ENCODE results near the gene STAG2. TPM values are rescaled to one million over a fixed set of nuclear protein-coding genes. Genes with fewer than 3 reads are reported as not detected.
A peak's percentile ranks its signal among the peaks of the same experiment; 100 is the strongest.
"Not testable (repeated sequence)": the region's sequence is repeated elsewhere in the genome, so short reads cannot be mapped to it uniquely, and the experiment has no call there.

STAG2 gene
- total RNA-seq, 1 experiment from 2014 or later: 45.5 TPM

- no peak for DNase-seq
- H3K36me3 ChIP-seq: no peaks in the 10 kb centered on the region
- H3K27me3 ChIP-seq: no peaks in the 10 kb centered on the region
- no peaks in the 10 kb centered on the region for H3K9me3 ChIP-seq
- no peak overlapping the region for H3K4me3 ChIP-seq
Measured at GRCh38 chrX:124005228-124005627, 43.7 kb downstream of the STAG2 start.

DNA sequence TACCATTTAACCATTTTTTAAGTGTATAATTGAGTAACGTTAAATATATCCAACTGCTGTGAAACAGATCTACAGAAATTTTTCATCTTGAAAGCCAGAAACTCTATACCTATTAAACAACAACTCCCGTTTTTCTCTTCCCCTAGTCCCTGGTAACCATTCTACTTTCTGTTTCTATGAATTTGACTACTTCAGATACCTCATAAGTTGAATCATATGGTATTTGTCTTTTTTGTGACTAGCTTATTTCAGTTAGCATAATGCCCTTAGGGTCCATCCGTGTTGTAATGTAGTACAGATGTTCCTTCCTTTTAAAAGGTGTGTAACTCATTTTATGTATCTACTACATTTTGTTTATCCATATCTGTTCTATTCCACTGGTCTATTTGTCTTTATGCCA, 48.7 kb downstream of the STAG2 start:
- H3K36me3 ChIP-seq: no peaks in the 10 kb centered on the region
- no peak overlapping the region for H3K4me3 ChIP-seq
- no peak for DNase-seq
- H3K9me3 ChIP-seq: no peaks in the 10 kb centered on the region
- no peaks in the 10 kb centered on the region for H3K27me3 ChIP-seq

- Histone ChIP-seq H3K27me3 (no peaks in the 10 kb centered on the region), H3K36me3 (no peaks in the 10 kb centered on the region), H3K9me3 (no peaks in the 10 kb centered on the region), H3K4me3 (no peak overlapping the region)
- no peak for DNase-seq
Measured at GRCh38 chrX:124010566-124010965, 49.1 kb downstream of the STAG2 start.

DNA sequence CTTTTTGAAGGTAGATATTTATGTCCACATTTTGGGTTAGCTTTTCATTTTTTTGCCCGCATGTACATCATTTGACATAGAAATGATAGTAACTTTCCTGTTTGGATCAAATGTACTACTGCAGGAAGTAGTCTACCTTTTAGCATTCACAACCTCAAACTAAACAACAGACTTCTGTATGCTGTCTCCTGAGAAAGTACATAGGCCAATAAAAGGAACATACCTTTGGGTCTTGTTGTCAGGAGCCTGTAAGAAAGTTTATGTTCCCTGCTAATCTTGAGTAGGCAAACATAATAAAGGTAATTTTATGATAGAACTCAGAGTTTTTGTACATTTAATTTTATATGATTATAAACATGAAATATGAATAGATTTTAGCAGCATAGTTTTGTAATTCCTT, 54.2 kb downstream of the STAG2 start:
- no peak for DNase-seq
- H3K27me3 ChIP-seq: no peaks in the 10 kb centered on the region
- H3K36me3 ChIP-seq: no peaks in the 10 kb centered on the region
- H3K9me3 ChIP-seq: no peaks in the 10 kb centered on the region
- H3K4me3 ChIP-seq: no peak overlapping the region

GRCh38 chrX:124016825-124017224, 55.3 kb downstream of the STAG2 start:
- H3K9me3 ChIP-seq: no peaks in the 10 kb centered on the region
- no peaks in the 10 kb centered on the region for H3K36me3 ChIP-seq
- H3K4me3 ChIP-seq: no peak overlapping the region
- H3K27me3 ChIP-seq: no peaks in the 10 kb centered on the region
- no peak for DNase-seq

GRCh38 chrX:124018023-124018422, 56.5 kb downstream of the STAG2 start:
- Histone ChIP-seq H3K27me3 (no peaks in the 10 kb centered on the region), H3K9me3 (no peaks in the 10 kb centered on the region), H3K36me3 (peaks cover 6% of the 10 kb centered on the region; the same call in 1 of the 2 replicates), H3K4me3 (no peak overlapping the region)
- no peak for DNase-seq

DNA sequence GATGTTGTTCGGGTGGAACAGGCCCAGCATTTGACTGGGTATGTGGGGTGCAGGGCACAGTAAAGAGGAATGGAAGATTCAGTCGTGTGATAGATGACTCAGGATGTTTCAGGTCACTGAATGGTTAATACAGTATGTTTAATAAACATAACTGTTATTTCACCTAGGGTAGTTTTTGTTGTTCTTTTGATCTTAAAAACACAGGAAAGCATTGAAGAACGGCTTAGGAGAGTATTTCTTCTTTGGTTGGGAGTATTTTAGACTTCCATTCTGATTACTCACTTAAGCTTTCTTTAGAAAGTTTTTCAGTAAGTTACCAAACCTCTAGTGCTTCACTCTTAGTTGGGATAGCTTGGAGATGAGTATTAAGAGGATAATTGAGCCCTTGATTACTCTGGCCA, 62.3 kb downstream of the STAG2 start:
- Histone ChIP-seq H3K9me3 (no peaks in the 10 kb centered on the region), H3K36me3 (peaks cover 12% of the 10 kb centered on the region), H3K4me3 (no peak overlapping the region), H3K27me3 (no peaks in the 10 kb centered on the region)
- no peak for DNase-seq

GRCh38 chrX:124026529-124026928, 65.0 kb downstream of the STAG2 start:
- H3K4me3 ChIP-seq: no peak overlapping the region
- H3K36me3 ChIP-seq: peaks cover 16% of the 10 kb centered on the region
- H3K27me3 ChIP-seq: no peaks in the 10 kb centered on the region
- H3K9me3 ChIP-seq: no peaks in the 10 kb centered on the region
- no peak for DNase-seq

- Histone ChIP-seq H3K4me3 (no peak overlapping the region), H3K27me3 (no peaks in the 10 kb centered on the region), H3K9me3 (no peaks in the 10 kb centered on the region), H3K36me3 (peaks cover 8% of the 10 kb centered on the region)
- peak; percentile 13 for DNase-seq
Measured at GRCh38 chrX:124028182-124028581, 66.7 kb downstream of the STAG2 start.

DNA sequence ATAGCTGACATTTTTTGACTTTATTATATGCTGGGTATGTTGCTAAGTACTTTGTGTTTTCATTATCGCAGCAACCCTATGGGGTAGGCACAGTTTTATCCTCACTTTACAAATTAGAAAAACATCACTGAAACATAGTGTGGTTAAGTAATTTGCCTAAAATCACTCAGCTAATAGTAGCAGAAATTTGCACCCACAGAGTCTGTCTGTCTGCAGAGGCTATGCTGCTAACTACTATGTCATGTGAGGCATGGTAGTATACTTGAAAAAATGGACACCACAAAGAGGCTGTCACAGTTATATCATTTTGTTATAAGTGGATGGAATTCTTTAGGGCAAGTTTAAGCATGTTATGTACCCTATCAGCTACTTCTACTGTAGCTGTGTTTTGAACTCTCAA, 69.0 kb downstream of the STAG2 start:
- no peaks in the 10 kb centered on the region for H3K9me3 ChIP-seq
- no peak for DNase-seq
- H3K4me3 ChIP-seq: no peak overlapping the region
- H3K27me3 ChIP-seq: no peaks in the 10 kb centered on the region
- peaks cover 6% of the 10 kb centered on the region for H3K36me3 ChIP-seq

- DNase-seq: no peak
- Histone ChIP-seq H3K4me3 (no peak overlapping the region), H3K36me3 (peaks cover 7% of the 10 kb centered on the region; the same call in 1 of the 2 replicates), H3K9me3 (no peaks in the 10 kb centered on the region), H3K27me3 (no peaks in the 10 kb centered on the region)
Measured at GRCh38 chrX:124033821-124034220, 72.3 kb downstream of the STAG2 start.

DNA sequence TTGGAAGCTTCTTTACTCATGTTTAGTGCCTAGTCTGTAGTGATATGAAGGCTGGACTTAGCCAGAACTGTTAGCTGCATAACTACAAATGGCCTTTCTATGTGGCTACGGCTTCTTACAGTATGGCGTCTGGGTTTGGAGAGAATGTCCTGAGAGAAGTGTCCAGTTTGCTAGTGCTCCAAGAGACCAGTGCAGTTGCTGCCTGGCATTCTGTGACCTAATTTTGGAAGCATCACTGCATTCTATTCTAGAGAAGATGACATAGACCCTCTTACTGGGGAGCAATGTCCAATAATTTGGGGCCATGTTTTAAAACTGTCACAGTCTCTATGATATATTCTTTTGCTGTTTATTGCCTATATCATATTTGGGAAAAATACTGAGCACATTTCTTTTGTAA, 74.2 kb downstream of the STAG2 start:
- DNase-seq: no peak
- Histone ChIP-seq H3K9me3 (no peaks in the 10 kb centered on the region), H3K27me3 (no peaks in the 10 kb centered on the region), H3K36me3 (peaks cover 3% of the 10 kb centered on the region; the same call in 1 of the 2 replicates), H3K4me3 (no peak overlapping the region)

DNA sequence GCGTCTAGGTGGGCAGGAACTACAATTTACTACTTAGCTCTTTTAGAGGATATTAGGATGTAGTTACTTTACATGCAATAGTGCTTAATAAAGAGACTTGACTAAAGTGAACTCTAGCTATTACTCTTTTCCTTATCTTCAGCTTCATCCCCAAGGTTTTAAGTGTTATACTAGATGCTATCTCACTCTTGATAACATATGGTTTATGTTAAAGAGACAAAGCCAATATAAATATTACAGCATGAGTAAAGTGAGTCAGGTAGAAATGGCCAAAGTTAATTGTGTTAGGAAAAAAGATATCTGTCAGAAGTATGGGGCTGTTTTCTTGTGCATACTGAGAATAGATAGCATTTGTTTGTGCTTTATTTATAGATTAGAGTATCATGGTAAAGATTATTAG, 80.5 kb downstream of the STAG2 start:
- Histone ChIP-seq H3K27me3 (no peaks in the 10 kb centered on the region), H3K4me3 (no peak overlapping the region), H3K9me3 (no peaks in the 10 kb centered on the region), H3K36me3 (peaks cover 12% of the 10 kb centered on the region; the same call in 1 of the 2 replicates)
- no peak for DNase-seq

DNA sequence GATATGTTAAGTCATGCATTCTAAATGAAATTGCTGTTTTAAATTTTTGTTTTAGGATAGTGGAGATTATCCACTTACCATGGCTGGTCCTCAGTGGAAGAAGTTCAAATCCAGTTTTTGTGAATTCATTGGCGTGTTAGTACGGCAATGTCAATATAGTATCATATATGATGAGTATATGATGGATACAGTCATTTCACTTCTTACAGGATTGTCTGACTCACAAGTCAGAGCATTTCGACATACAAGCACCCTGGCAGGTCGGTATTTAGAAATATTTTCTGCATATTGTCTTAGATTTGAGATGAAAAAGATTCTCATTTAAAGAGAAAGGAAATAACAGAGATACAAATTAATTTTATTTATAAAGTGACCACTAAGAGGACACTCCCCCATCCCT, 83.6 kb downstream of the STAG2 start:
- Histone ChIP-seq H3K9me3 (no peaks in the 10 kb centered on the region), H3K27me3 (no peaks in the 10 kb centered on the region), H3K36me3 (peaks cover 9% of the 10 kb centered on the region; the same call in 1 of the 2 replicates), H3K4me3 (no peak overlapping the region)
- no peak for DNase-seq

GRCh38 chrX:124084417-124084816, 122.9 kb downstream of the STAG2 start:
- H3K27me3 ChIP-seq, DNase-seq, H3K9me3 ChIP-seq, H3K4me3 ChIP-seq: not testable (repeated sequence)
- peaks cover 15% of the 10 kb centered on the region for H3K36me3 ChIP-seq

- H3K4me3 ChIP-seq: no peak overlapping the region
- peaks cover 15% of the 10 kb centered on the region for H3K36me3 ChIP-seq
- H3K27me3 ChIP-seq: no peaks in the 10 kb centered on the region
- H3K9me3 ChIP-seq: no peaks in the 10 kb centered on the region
- no peak for DNase-seq
Measured at GRCh38 chrX:124085063-124085462, 123.6 kb downstream of the STAG2 start.

DNA sequence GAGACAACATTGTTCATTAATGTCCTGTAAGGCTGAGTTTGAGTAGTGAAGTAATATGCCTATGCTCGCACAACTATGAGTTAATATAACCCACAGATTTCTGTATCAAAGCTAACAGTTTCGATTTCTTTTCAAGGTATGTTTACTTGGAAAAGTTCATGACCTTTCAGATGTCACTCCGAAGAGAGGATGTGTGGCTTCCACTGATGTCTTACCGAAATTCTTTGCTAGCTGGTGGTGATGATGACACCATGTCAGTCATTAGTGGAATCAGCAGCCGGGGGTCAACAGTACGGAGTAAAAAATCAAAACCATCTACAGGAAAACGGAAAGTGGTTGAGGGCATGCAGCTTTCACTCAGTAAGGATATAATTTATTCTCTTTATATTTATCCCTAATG, 124.9 kb downstream of the STAG2 start:
- no peak overlapping the region for H3K4me3 ChIP-seq
- no peaks in the 10 kb centered on the region for H3K27me3 ChIP-seq
- no peaks in the 10 kb centered on the region for H3K9me3 ChIP-seq
- DNase-seq: no peak
- peaks cover 21% of the 10 kb centered on the region for H3K36me3 ChIP-seq

GRCh38 chrX:124087000-124087746, 125.7 kb downstream of the STAG2 start:
- no peak for DNase-seq
- Histone ChIP-seq H3K9me3 (no peaks in the 10 kb centered on the region), H3K4me3 (no peak overlapping the region), H3K36me3 (peaks cover 21% of the 10 kb centered on the region), H3K27me3 (no peaks in the 10 kb centered on the region)

Measured in MG63 (cell line).